ENCODE measurements around the gene TP53I11.

TP53I11 gene

GRCh38 chr11:44964526-44965209, 14.0 kb upstream of the TP53I11 start:
- H3K27ac ChIP-seq, result no peak overlapping the region
- no peak for TF ChIP-seq ZFX (IDR thresholded peaks at IDR 0.05)
- TF ChIP-seq CTCF (conservative IDR thresholded peaks at IDR 0.05), result no peak

- no peak overlapping the region for H3K27ac ChIP-seq
- no peak for TF ChIP-seq CTCF (conservative IDR thresholded peaks at IDR 0.05)
These were observed 13.3 kb upstream of the TP53I11 start for GRCh38 chr11:44963948-44964347.

DNA sequence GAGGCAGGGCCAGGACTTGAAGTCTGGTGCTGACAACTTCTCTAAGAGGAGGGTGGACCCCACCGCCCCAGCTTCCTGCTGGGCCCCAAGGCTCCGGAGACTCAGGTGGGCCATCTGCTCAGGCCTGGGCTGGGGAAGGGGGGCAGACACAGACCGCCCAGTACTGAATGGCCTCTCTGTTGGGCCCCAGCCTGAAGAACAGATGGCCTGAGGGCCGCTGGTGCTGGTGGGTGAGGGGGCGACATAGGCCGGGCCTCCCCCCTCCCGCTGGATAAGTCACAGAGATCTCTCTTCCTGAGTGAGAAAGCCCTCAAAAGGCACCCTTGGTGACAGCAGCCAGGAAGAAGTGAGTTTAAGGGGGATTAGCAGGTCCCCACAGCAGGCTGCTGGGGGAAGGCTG, 12.5 kb upstream of the TP53I11 start:
- no peak for TF ChIP-seq CTCF (conservative IDR thresholded peaks at IDR 0.05)
- no peak overlapping the region for H3K27ac ChIP-seq

- H3K27ac ChIP-seq, result no peak overlapping the region
- TF ChIP-seq ZFX (IDR thresholded peaks at IDR 0.05), result no peak
- no peak for TF ChIP-seq CTCF (conservative IDR thresholded peaks at IDR 0.05)
These were observed 11.8 kb upstream of the TP53I11 start for GRCh38 chr11:44962464-44962863.

DNA sequence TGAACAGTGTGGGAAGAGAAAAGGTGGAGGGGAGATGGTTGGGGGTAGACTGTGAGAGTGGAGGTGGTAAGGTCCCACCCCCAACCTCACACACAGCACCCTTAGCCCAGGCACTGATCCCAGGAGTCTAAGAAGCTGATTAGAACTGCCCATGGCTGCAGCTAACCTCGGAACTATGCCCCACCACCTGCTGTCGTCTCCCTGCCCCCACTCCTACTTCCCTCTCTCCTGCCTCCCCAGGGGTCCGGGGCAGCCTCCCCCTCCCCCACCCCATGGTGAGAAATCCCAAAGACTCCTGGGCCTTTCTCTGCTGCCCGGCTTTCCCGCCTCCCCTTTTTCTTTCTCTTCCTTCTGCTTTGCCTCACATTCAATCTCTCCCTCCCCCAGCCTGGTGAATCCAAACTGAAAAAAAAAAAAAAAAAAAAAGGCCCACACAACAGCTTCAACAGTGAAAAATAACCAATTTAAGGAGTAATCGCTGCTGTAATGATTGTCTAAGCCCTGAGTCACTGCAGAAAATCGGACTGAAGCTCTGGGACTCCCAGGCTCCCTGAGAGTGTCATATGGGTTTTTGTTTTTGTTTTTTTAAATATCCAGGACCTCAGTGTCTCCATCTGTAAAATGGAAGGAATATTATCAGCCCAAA, 9.6 kb upstream of the TP53I11 start:
- no peak for TF ChIP-seq ZFX (IDR thresholded peaks at IDR 0.05)
- no peak overlapping the region for H3K27ac ChIP-seq

GRCh38 chr11:44959064-44959463, 8.4 kb upstream of the TP53I11 start:
- TF ChIP-seq CTCF (conservative IDR thresholded peaks at IDR 0.05) (no peak), ZFX (IDR thresholded peaks at IDR 0.05) (no peak)
- H3K27ac ChIP-seq, result no peak overlapping the region

- H3K27ac ChIP-seq, result no peak overlapping the region
- TF ChIP-seq CTCF (conservative IDR thresholded peaks at IDR 0.05), result no peak
- TF ChIP-seq ZFX (IDR thresholded peaks at IDR 0.05), result no peak
These were observed 7.3 kb upstream of the TP53I11 start for GRCh38 chr11:44957776-44958564.

All from C4-2B (cell line).